Measurements from ENCODE around the gene NENF.

Gene NENF

DNA sequence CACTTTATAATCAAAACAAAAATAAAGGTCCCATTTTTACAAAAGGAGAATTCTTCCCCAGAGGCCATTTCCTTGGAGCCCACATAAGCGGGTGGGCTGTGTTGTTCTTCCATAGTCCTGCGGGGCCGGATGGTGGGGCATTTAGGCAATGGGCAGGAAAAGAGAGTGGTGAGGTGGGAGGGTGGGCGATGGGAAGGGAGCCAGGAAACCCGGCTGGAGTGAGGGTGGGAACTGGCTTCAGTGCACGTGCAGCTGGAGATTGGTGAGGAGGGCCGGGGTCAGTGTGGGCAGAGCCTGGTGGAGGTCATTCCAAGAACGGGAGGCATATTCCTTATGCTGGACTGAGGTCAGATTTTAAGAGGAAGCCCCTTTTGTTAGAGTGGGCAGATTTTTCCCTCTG, 13.6 kb downstream of the NENF start:
- no peak overlapping the region for H3K4me3 ChIP-seq (ENCODE audit: low read depth, low read length)
- TF ChIP-seq, protein P1, sequence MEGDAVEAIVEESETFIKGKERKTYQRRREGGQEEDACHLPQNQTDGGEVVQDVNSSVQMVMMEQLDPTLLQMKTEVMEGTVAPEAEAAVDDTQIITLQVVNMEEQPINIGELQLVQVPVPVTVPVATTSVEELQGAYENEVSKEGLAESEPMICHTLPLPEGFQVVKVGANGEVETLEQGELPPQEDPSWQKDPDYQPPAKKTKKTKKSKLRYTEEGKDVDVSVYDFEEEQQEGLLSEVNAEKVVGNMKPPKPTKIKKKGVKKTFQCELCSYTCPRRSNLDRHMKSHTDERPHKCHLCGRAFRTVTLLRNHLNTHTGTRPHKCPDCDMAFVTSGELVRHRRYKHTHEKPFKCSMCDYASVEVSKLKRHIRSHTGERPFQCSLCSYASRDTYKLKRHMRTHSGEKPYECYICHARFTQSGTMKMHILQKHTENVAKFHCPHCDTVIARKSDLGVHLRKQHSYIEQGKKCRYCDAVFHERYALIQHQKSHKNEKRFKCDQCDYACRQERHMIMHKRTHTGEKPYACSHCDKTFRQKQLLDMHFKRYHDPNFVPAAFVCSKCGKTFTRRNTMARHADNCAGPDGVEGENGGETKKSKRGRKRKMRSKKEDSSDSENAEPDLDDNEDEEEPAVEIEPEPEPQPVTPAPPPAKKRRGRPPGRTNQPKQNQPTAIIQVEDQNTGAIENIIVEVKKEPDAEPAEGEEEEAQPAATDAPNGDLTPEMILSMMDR (IDR thresholded peaks at IDR 0.05; ENCODE audit: low read depth, low read length), result no peak

DNA sequence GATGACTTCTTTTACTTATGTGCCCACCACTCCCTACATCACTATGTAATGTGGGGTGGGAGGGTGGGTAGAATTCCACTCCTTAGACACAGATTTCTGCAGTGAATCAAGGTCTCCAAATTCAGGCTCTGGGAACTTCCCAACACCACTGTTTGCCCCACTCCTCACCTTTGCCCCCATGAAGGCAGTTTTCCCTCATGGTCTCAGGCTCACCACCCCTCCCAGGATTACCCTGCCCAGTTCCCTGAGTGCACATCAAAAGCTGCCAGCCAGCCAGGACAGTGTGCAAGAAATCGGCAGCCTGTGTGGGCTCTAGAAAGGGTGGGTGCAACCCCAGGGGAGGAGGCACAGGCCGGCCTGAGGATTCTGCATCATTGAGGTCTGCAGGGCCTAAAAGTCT, 14.8 kb downstream of the NENF start:
- TF ChIP-seq, protein P1 (IDR thresholded peaks at IDR 0.05; ENCODE audit: low read depth, low read length), result no peak
- no peak overlapping the region for H3K4me3 ChIP-seq (ENCODE audit: low read depth, low read length)

DNA sequence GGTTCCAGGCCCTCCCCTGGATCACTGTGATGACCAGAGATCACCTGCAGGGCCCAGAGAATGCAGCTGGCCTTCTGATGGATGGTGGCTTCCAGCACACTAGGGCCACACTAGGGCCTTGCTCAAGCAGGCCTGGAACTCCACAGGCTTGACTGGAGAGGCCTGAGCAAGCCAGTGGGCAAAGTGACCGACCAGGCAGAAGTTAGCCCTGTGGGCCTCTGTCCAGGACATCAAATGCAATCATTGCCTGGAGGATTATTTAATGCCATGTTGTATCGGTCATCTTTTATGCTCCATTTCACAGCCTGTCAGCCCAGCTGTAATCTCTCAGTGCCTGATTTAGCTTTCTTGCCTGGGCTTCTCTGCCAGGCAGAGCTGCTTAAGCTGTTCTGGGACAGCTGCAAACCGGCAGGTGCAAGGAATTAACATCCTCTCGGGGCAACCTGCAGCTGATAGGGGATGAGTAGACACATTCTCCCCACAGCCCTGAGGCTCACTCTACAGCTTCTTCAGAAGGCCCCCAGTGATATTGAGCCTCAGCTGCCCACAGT, 17.7 kb downstream of the NENF start:
- no peak overlapping the region for H3K4me3 ChIP-seq (ENCODE audit: low read depth, low read length)
- TF ChIP-seq, protein P1 (IDR thresholded peaks at IDR 0.05; ENCODE audit: low read depth, low read length), result no peak

DNA sequence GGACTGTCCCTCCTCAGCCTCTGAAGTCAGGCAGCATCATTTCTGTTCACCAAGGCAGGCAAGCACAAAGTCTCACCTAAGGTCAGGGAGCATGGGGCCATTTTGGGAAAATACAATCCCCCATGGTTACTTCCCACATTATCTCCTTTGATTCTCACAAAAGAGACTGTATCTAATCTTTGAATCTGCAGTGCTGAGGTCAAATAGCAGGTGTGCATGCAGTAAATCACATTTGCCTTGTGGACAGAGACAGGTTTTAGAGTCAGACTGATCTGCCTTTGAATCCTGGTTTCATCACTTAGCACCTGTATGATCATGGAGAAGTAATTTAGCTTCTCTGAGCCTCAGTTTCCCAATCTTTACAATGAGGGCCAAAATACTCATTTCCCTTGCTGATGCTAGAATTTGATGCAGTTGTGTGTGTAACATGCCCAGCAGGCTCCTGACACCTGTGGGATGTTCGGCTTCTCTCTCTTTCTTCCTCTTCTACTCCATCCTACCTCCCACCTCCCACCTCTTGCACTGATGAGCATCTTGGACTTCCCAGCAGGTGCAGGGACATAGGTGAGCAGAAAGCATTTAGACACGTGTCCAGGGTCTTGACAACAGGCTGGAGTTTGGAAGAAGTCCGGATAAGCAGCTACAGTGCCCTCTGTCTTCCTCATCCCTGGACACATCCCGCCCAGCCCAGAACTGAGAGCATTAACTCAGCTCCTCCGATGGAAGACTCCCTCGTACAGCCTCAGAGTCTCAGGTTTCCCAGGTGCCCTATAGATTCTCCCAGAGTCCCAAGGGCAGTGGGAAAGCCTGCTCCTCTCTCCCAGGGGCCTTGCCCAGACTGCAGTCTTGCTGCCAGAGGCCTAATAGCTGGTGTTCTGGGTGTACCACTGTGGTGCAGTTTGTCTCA, 18.9 kb downstream of the NENF start:
- TF ChIP-seq, protein P1 (IDR thresholded peaks at IDR 0.05; ENCODE audit: low read depth, low read length), result no peak

DNA sequence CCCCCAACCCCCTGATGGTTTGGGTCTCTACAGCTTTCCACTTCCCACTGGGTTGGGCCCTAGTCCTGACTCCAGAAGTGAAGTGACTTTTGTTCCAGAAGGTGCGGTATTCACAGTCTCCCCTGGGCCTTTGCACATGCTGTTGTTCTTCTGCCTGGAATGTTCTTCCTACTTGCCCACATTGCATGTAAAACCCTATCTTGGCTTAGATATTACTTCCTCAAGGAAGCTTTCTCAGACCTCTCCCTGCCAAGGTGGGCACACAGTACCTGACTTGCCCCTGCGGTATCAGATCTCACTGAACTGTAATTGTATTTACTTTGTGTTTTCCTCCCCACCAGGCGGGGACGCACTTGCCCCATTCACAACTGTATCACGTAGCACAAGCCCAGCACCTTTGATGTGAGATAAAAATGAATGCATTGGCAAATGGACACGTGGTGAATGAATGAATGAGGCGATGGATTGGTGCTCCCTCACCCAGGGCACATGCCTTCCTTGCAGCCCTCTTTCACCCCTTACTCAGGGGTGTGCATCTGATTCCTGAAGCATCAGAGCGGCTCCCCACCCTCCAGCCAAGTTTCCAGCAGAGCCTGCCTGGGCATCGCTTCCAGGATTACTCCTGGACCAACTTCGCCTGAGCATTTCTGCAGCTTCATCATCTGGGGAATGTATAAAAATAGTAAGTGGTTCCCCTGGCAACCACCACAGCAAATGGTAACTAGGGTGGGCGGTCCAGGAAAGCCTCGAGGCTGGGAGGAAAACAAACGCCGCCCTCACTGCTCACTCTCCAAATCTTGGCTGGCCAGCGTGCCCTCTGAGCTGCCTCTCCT, 19.8 kb downstream of the NENF start:
- TF ChIP-seq, protein P1 (IDR thresholded peaks at IDR 0.05; ENCODE audit: low read depth, low read length), result no peak
- no peak overlapping the region for H3K4me3 ChIP-seq (ENCODE audit: low read depth, low read length)

More for the DNA sequence above, 18.9 kb downstream of the NENF start:
- no peak overlapping the region for H3K4me3 ChIP-seq (ENCODE audit: low read depth, low read length)

DNA sequence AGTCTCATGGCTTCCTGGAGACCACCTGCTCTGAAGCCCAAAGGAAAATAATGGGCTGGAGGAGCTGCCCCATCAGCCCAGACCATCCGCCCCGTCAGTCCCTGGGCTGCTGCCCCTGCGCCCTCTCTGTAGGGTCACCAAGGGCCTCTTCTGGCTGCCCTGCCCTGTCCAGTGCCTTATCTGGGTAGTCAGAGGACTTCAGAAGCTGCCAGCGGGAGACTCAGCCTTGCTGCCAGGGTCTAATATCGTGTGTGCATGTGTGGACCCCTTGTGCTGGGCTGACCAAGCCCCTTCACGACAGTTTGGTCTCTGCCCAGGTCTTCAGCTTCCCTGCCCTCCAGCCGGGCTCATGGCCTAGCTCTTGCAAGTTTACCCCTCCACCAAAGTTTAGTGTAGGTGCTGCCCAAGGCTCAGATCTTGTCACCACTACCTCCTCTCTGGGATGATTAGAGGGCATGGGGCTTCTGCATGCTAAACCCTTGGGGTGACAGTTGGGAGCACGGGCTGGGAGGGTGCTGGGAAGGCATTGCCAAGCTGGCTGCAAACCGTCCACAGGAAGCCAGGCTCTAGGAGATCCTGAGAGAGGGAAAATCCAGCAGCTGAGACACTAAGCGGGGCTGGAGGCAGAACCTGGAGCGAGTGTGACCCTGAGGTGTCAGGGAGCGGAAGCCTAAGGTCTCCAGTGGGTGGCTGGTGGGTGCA, 20.6 kb downstream of the NENF start:
- no peak overlapping the region for H3K4me3 ChIP-seq (ENCODE audit: low read depth, low read length)
- TF ChIP-seq, protein P1 (IDR thresholded peaks at IDR 0.05; ENCODE audit: low read depth, low read length), result no peak

All from WI38 (cell line).